OCI-LY3 (cell line): ENCODE data around the gene DDT.

Experiments
- CTCF ChIP-seq: fragments of 200-600, 300-600 bp; sonication (generic); IDR thresholded peaks from 2 replicates; pipeline ENCODE4 v1.5.1; 2014; ENCODE audit warnings: antibody characterized with exemption, low read length, low read depth
- EZH2phosphoT487 ChIP-seq: fragments of 200-600 bp; shearing (Covaris generic); IDR thresholded peaks from 2 replicates; pipeline ENCODE4 v1.6.1; 2018; ENCODE audit warnings: antibody characterized with exemption, mixed run types, low read depth

GRCh38 chr22:23925020-23925606 lies 49.1 kb downstream of the DDT start:
- TF ChIP-seq CTCF (no peak), EZH2phosphoT487 (no peak)
